Measurements from ENCODE around the gene FANCF. TPM values are rescaled to one million over a fixed set of nuclear protein-coding genes. Genes with fewer than 3 reads are reported as not detected.

Gene FANCF
- total RNA-seq, 1 donor from 2014 or later, result 7.3 TPM

GRCh38 chr11:22582151-22582410 lies 43.5 kb downstream of the FANCF start:
- Histone ChIP-seq H3K36me3 (no peaks in the 10 kb centered on the region), H3K27me3 (no peaks in the 10 kb centered on the region), H3K4me3 (no peak overlapping the region), H3K9me3 (no peaks in the 10 kb centered on the region), H3K4me1 (no peaks in the 10 kb centered on the region), H3K27ac (no peak overlapping the region)
- no peak for TF ChIP-seq CTCF (IDR thresholded peaks at IDR 0.05)
- intact Hi-C loops (cut with DNase I), result no loop called here
- no peak for DNase-seq
- no peak for ATAC-seq

- ATAC-seq (no peak), DNase-seq (no peak)
- no peaks in the 10 kb centered on the region for H3K36me3 ChIP-seq
- H3K27me3 ChIP-seq, result no peaks in the 10 kb centered on the region
- H3K9me3 ChIP-seq, result no peaks in the 10 kb centered on the region
- no peak overlapping the region for H3K4me3 ChIP-seq
- no peaks in the 10 kb centered on the region for H3K4me1 ChIP-seq
- intact Hi-C loops (cut with DNase I), result no loop called here
- H3K27ac ChIP-seq, result no peak overlapping the region
- TF ChIP-seq CTCF (IDR thresholded peaks at IDR 0.05), result no peak
Observed at GRCh38 chr11:22581354-22582150, 44.1 kb downstream of the FANCF start.

GRCh38 chr11:22577854-22578253 lies 47.8 kb downstream of the FANCF start:
- TF ChIP-seq CTCF (IDR thresholded peaks at IDR 0.05), result no peak
- no peak overlapping the region for H3K27ac ChIP-seq
- no peaks in the 10 kb centered on the region for H3K4me1 ChIP-seq
- intact Hi-C loops (cut with DNase I), result no loop called here
- ATAC-seq (no peak), DNase-seq (no peak)
- no peaks in the 10 kb centered on the region for H3K9me3 ChIP-seq
- no peaks in the 10 kb centered on the region for H3K36me3 ChIP-seq
- no peaks in the 10 kb centered on the region for H3K27me3 ChIP-seq
- H3K4me3 ChIP-seq, result no peak overlapping the region

Other genes starting within 250 kb of the FANCF start
- 1.7 TPM for gene GAS2, start 40.8 kb upstream of the FANCF start, total RNA-seq
- 35.6 TPM for gene SVIP, start 204.0 kb upstream of the FANCF start, total RNA-seq
- not detected for gene CCDC179, start 234.7 kb upstream of the FANCF start, total RNA-seq

Measured in upper lobe of right lung (tissue), 1 donor.